ENCODE results near the gene PHC3.

DNA sequence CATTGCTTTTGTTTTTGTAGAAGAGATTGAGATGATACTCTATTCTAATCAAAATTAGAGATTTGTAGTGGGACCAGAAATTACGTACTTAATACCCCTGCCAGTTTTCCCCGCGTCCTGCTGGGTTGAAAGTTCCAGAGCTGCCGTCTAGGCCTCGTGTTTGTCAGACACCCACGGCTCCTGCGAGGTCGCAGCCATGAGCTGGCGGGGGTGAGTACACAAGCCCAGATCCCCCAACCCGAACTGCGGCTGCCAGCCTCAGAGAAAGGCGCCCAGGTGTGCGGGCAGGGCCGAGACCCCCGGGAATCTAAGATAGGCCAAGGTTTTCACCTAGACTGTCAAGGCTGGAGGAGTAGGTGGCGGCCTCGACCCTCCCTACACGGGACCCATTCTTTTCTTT lies 117.4 kb downstream of the PHC3 start:
- TF ChIP-seq YY1 (IDR thresholded peaks at IDR 0.05; ENCODE audit: low read depth) (no peak), CEBPB (IDR thresholded peaks at IDR 0.05) (no peak), TCF12 (IDR thresholded peaks at IDR 0.05; ENCODE audit: low read depth) (no peak), EP300 (IDR thresholded peaks at IDR 0.05; ENCODE audit: borderline replicate concordance) (no peak), ZBTB7A (IDR thresholded peaks at IDR 0.05; ENCODE audit: low read depth) (no peak)
- TF ChIP-seq, protein P1, sequence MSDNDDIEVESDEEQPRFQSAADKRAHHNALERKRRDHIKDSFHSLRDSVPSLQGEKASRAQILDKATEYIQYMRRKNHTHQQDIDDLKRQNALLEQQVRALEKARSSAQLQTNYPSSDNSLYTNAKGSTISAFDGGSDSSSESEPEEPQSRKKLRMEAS (IDR thresholded peaks at IDR 0.05) = no peak

All from Ishikawa (cell line).